Measurements from ENCODE around the gene GPHB5.

- TF ChIP-seq TARDBP (IDR thresholded peaks at IDR 0.05), result no peak
- no peak for TF ChIP-seq NFRKB (IDR thresholded peaks at IDR 0.05)
- TF ChIP-seq FOXA1 (IDR thresholded peaks at IDR 0.05), result no peak
- TF ChIP-seq ARNT (IDR thresholded peaks at IDR 0.05), result no peak
- no peak for TF ChIP-seq SP1 (IDR thresholded peaks at IDR 0.05)
- no peak for TF ChIP-seq BHLHE40 (IDR thresholded peaks at IDR 0.05; ENCODE audit: borderline replicate concordance)
- no peak for TF ChIP-seq FOXM1 (IDR thresholded peaks at IDR 0.05; ENCODE audit: borderline replicate concordance)
- no peak for TF ChIP-seq FOXK2 (IDR thresholded peaks at IDR 0.05)
Measured at GRCh38 chr14:63367742-63368364, 49.1 kb upstream of the GPHB5 start.

All from HEK293T (cell line).